ENCODE measurements around the gene PMS2.
"Not testable (repeated sequence)": the region's sequence is repeated elsewhere in the genome, so short reads cannot be mapped to it uniquely, and the experiment has no call there.

PMS2 gene

DNA sequence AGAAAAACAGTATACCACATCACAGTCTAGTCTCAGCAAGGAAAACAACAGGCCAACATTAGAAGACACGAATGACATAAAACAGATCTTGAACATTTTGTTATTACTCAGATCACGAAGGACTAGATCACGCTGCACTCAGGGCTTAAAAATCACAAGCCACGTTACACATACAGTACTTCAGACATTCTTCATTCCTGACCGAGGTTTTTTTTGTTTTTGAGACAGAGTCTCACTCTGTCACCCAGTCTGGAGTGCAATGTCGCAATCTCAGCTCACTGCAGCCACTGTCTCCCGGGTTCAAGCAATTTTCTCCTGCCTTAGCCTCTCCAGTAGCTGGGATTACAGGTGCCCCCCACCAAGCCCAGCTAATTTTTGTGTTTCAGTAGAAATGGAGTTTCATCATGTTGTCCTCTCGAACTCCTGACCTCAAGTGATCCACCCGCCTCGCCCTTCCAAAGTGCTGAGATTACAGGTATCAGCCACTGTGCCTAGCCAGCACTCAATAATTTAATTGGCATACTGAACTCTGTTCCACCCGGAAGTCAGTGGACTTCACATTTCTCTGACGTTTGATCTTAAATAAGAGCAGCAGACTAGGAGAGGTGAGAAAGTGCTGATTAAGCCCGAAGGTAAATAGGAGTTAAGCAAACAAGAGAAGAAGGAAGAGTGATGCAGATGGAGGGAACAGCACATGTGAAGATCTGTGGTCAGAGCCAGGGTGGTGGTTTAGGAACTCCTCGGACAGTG, 3.7 kb upstream of the PMS2 start:
- no peak for DNase-seq

DNA sequence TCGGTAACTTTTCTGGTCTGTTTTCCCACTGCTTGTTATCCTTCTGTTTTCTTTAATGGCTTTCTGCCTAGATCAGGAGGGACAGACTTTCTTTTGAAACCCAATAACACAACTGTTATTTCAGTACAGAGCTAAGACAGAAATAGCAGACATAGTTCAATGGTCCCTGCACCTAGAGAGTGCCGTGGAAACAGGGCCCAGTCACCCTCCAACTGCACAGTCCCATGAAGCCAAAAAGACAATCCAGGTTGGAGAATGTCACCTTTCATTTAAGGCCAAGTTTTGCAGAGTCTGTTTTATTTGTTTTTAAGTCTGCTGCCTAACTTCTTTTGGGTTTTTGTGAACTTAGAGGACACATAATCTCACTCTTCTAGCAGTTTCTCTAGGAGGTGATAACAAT, 2.7 kb upstream of the PMS2 start:
- DNase-seq: no peak

DNA sequence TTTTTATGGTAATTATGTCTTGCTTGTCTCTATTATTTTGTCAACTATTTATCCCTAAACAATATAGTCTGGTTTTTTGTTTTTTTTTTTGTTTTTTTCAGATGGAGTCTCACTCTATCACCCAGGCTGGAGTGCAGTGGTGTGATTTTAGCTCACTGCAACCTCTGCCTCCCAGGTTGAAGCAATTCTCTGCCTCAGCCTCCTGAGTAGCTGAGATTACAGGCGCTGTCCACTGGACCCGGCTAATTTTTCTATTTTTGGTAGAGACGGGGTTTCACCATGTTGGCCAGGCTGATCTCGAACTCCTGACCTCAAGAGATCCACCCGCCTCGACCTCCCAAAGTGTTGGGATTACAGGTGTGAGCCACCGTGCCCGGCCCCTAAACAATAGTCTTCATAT, 1.5 kb upstream of the PMS2 start:
- not testable (repeated sequence) for DNase-seq

DNA sequence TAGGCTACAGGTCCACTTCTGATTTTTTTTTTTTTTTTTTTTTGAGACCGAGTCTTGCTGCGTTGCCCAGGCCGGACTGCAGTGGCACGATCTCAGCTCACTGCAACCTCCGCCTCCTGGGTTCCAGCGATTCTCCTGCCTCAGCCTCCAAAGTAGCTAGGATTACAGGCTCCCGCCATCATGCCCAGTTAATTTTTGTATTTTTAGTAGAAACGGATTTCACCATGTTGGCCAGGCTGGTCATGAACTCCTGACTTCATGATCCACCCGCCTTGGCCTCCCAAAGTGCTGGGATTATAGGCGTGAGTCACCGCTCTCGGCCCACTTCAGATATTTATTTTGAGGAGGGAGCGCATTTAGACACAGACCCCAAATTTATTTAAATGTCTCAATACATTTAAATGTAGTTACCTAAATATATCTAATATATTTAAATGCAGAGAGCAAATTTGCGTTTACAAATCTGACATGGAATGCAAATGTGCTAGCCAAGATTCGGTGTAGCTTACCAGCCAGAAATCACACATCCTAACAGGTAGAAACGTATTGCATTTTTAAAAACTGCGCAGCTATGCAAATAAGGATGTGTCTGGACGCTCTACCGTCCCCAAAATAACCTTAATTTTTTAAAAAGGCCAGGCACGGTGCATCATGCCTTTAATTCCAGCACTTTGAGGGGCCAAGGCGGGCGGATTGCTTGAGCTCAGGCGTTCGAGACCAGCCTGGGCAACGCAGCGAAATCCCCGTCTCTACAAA, 836 bp downstream of the PMS2 start:
- DNase-seq: peak; percentile 20

DNA sequence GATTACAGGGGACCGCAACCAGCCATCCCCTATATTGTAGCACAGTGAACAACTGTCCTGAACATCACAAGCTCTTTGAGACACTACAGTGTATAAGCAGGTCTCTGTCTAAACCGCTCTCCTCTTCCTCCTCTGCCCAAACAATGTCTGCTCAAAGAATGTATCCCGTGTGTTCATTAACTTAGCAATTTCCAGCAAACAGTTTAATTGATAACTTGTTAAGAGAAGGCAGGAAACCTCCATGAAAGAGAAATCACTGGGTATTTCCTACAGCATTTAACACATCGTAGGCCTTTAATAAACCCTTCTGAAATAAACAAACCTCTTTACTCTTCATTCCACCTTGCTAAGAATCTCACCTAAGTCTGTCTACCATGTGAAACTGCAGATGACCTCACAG, 1.5 kb downstream of the PMS2 start:
- no peak for DNase-seq

DNA sequence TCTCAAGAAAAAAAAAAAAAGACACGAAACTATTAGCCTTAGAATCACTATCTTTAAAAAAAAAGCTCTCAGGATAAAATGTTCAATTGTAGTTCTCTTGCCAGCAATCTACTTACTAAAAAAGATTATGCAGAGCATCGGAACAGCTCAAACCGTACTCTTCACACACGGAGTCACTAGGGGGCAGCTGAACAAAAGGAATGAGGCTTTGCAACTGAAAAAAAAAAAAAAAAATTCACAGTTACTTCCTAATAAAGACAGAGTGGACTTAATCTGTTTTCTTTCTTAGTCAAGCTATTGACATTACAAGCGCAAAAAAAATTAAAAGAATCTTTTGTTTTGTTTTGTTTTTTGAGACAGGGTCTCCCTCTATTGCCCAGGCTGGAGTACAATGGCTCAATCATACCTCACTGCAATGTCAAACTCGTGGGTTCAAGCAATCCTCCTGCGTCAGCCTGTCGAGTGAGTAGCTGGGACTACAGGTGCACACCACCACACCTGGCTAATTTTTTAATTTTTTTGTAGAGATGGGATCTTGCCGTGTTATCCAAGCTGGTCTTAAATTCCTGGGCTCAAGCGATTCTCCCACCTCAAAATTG, 11.5 kb downstream of the PMS2 start:
- DNase-seq: peak; percentile 66

DNA sequence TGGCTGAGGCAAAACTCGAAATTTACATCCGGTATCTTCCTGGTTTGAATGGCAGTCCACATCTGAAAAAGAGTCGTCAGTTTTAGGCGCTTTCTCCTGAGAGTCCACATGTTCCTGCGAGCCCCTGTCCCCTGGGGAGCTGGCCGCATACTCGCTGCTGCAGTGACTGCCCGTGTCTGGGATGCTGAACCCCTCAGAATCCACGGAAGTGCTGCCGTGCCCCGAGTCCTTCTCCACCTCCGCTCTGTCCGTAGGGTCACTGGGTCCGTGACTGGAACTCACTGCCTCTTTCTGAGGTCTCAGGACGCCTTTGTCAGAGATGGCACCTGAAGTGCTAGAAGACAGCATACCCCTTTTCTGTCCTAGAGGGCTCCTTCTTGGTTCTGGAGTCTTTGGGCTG, 21.8 kb downstream of the PMS2 start:
- not testable (repeated sequence) for DNase-seq

DNA sequence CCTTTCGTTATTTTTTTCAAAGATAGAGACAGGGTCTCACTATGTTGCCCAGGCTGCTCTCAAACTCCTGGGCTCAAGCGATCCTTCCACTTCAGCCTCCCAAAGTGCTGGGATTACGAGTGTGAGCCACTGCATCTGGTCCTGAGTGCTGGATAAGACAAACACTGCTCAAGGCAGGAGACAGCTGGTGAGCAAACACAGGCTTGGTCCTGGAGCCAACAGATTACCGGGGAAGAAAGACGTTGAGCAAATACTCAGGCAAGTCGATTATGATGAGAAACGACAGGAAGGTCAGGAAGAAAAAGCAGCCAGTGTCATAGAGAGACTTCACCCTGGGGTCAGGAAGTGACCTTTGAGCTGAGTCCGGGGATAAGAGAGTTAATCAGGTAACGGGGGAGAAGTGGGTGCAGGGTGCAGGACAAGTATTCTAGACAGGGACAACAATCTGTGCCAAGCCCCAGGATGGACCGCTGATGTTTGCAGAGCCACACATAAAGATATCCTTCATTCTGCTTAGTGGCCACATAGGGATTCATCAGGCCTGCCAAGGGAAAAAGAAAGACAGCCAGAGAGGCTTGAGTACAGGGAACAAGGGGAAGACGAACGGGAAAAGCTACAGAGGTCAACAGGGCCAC, 29.1 kb downstream of the PMS2 start:
- not testable (repeated sequence) for DNase-seq

DNA sequence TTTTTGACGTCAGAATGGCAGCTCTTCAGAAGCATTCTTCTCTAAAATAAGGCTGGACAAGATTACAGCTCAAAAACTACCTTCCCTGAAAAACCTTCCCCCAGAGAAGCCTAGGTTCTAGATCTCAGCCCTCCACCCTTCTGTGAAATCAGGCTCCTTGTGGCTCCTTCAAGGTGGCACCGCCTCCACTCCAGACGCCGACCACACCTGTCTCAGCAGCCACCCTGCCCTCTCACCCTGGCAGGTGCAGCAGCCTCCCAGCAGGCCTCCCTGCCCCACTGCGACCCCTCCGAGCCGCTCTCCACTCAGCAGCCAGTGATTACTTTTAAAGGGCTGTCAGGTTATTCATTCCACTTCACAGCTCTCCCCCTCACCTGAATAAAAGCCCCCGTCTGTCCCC, 35.3 kb downstream of the PMS2 start:
- not testable (repeated sequence) for DNase-seq

DNA sequence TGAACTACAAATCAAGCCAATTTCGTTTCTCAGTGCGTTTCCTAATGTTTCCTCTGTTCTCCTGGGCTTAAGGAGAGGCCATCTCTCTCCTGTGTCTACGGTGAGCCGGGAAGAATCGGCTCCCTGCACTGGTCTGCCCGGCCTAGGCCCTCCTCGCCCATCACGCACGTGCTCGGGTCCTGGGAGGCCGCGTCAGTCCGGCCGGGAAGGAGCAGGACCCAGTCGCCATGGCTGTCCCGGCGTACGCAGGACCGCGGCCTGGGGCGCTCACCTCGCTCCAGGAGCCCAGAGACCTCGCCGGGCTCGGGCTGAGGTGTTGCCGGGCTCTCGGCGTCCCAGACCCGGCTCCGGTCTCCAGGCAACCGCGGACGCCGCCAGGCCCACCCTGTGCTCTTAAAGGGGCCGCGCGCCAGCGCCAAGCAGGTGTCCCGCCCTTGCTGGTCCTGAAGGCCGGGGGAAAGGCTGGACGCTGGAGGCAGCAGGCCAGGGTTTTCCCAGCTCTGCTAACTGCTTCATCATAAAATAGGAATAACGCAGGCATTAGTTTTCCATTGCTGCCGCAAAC, 38.4 kb downstream of the PMS2 start, which contains the start of gene RSPH10B:
Gene RSPH10B, minus strand, starts transcription at position 343 of the 565 bp plus-strand sequence. CDS start 3,573 bp downstream, outside the sequence.
- DNase-seq: not testable (repeated sequence)

DNA sequence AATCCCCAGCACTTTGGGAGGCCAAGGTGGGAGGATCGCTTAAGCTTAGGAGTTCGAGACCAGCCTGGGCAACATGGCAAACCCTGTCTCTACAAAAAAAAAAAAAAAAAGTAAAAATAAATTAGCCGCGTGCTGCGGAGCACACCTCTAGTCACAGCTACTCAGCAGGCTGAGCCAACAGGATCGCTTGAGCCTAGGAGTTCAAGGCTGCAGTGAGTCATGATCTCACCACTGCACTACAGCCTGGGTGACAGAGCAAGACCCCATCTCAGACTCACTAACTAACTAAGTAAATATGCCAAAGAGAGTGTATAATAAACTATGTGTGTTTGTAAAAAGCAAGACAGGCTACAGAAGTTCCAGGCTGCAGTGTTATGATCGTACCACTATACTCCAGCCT, 45.0 kb downstream of the PMS2 start:
- not testable (repeated sequence) for DNase-seq

DNA sequence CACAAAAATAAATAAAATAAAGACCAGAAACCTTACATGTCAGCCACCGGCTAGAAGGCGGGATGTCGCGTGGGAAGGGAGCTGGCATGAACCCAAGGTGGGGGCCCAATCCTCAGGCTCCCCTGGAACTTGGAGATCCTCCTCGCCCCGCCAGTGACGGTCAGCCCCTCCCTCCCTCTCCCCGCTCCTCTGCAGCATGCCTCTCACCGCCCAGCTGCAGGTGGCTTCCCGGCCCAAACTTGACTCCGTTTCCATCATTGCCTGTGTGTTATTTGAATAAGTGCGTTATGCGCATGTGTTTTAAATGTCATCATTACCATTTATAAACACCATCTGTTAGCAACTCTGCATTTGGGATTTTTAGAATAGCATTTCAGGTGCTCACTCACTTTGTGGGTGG, 45.6 kb downstream of the PMS2 start:
- DNase-seq: not testable (repeated sequence)

DNA sequence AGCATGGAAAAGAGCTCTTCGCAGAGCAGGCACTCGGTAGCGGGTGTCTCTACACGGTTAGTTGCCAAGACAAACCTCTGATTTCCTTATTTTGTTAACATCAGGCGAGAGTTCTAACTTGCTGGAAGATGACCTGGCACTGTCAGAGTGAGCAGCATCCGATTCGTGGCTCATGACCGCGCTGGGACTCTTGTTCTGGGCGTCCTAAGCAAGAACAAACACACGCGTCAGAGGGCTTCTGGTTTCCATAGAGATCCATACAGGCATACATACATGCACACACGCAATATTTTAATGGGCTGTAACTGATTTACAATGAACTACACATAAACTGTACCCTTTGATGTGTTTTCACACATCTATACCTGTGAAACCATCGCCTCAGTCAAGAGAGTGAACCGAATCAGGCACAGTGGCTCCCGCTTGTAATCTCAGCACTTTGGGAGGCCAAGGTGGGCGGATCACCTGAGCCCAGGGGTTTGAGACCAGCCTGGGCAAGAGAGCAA, 73.9 kb downstream of the PMS2 start:
- DNase-seq: not testable (repeated sequence)

DNA sequence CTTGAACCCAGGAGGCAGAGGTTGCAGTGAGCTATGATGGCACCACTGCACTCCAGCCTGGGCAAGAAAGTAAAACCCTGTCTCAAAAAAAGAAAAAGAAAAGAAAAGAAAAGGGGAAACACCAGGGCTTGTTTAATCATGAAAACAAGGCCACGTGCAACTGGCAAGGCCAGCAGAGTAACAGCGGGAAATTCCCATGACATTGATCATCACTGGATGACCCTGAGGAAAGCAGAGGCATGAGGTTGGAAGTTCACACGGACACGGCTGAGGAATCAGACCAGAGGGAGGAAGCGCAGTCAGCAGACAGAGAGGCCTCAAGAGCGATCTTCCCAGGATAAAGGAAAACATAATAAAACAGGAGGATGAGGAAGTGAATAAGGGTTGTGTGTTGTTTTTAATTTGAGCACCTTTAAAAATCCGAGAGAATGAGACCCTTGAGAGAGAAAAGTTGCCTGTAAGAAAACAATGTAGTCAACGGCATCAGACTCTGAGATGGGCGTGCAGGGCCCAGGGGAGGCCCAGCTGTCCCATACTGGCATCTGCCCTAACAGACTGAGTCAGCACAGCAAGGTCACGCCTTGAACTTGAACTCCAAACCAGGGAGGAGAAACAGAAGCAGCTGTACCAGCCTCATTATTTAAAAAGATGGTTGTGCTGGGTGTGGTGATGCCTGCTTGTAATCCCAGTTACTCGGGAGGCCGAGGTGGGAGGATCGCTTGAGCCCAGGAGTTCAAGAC, 76.8 kb downstream of the PMS2 start:
- DNase-seq: not testable (repeated sequence)

DNA sequence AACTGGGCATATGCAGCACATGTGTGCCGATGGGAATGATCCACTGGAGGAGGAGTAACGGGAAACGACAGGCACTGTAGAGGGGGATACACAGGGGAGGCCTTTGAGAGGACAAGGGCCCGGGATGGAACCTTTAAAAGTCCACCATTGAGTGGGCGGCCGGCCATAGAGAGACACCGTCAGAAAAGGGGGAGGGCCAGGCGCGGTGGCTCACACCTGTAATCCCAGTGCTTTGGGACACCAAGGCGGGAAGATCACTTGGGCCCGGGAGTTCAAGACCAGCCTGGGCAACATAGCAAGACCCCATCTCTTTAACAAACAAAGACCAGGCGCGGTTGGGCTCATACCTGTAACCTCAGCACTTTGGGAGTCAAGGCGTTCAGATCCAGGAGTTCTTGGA, 77.6 kb downstream of the PMS2 start:
- DNase-seq: not testable (repeated sequence)

DNA sequence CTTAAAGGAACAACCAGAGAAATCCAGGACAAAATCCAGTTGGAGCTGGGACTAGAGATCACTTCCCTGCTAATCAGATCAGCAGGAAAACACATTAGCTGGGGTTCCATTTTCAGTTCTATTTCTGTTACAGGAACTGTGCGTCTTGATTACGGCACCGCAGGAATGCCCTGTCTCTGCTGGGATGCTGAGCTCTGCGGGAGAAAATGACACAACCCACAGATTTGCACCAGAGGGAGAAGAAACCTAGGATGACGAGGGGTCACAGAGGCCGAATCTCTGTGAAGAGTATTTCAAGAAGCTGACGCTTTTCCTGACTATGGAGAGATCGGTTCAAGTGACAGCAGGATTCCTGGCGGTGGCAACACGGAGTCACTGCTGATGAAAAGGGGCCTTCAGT, 78.6 kb downstream of the PMS2 start:
- not testable (repeated sequence) for DNase-seq

DNA sequence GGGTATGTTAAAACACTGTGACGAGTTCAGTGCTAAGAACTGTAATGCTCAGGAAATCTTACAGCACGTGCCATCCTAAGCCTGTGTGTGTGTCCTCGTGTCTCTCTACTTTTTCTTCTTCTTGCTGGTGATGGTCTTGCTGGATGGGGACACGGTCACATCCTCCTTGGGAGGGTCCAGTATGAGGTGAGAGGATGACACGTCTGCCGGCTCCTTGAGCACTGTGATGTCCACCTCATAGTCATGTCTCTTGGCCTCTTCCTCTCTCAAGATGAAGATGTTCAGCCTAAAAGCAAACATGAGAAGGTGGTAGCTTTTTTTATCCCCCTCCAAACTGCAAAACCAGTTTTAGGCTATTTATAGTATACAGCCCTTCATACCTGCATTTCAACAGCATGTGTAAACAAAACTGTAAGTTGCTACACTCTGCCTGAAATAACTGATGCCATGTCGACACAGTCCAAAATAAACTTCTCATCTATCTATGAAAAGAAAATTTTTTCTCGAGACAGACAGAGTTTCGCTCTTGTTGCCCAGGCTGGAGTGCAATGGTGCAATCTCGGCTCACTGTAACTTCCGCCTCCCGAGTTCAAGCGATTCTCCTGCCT, 82.5 kb downstream of the PMS2 start:
- not testable (repeated sequence) for DNase-seq

DNA sequence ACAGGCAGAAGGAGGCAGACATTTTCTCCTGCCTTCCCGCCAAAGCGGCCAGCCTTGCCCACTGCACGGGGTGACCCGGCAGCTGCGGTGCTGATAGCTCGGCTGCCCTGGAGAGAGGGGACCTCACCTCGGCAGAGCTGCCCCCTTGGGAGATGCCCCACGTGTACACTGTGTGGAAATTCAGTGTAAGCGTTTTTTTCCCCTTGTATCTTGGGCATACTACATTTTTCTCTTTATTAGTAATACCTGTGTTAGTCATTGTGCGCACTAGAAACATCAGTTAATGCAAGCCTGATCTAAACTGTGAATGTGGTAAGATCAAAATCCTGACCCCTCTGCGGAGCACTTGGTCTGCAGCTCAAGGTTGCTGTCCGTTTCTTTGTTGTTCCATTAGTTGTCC, 84.2 kb downstream of the PMS2 start:
- not testable (repeated sequence) for DNase-seq

DNA sequence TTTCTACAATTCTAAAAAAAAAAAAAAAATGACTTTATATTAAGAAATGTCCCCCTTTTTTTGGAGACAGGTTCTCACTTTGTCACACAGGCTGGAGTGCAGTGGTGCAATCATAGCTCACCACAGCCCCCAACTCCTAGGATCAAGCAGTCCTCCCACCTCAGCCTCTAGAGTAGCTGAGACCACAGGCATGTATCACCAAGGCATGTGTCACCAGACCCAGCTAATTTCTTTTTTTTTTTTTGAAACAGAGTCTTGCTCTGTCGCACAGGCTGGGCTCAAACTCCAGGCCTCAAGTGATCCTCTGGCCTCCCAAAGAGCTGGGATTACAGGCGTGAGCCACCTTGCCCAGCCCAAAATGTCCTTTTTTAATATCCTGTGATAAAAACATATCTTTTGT, 84.7 kb downstream of the PMS2 start:
- DNase-seq: not testable (repeated sequence)
